Inferior parietal cortex (tissue), 1 donor: Measurements from ENCODE around the gene SDR39U1.
A peak's percentile ranks its signal among the peaks of the same experiment; 100 is the strongest.

ENCODE experiments used
- DNase-seq: peaks from one replicate; pipeline ENCODE4 v3.0.0-alpha.2; 2016; ENCODE audit errors: extremely low spot score

SDR39U1 gene

DNA sequence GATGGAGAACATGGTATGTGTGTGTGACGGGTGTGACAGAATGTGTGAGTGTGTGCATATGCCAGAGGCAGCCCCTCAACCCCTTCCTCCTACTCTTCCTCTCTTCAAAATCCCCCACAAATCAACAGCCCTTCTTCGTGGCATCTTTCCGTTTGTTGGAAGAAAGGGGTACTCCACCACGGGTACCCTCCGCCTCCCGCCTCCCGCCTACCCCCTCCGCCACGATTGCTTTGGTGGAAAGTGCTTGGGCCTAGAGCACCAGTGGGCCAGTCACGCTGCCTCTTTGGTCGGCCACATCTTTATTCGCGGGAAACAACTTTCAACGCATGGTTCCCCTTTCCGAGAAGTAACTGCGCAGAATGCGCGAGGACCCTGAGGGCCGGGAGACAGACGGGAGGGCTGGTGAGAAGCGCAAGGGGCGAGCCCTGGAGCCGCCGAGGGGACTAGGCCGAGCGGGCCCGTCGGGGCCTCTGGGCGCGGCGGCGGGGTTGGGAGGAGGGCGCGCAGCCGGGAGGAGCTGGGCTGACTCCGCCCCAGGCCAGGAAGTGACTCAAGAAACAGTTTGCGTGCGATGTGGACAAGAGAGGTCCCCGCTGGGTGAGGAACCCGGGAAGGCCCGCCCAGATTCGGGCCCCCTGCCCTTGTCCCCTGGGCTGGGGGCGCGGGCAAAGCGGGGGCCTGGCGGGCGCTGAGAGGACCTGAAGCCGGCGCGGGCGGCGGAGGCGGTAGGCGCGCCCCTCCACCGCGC is 13.0 kb downstream of the SDR39U1 start, which contains the start of the genes CBLN3 and KHNYN:
Gene CBLN3 (minus strand): TSS at position 274 of the 748 bp plus-strand sequence. CDS start 614 bp downstream, outside the sequence.
Gene KHNYN (plus strand): TSS at position 560 of the 748 bp plus-strand sequence. CDS start 777 bp downstream, outside the sequence.
- peak; percentile 74 for DNase-seq

DNA sequence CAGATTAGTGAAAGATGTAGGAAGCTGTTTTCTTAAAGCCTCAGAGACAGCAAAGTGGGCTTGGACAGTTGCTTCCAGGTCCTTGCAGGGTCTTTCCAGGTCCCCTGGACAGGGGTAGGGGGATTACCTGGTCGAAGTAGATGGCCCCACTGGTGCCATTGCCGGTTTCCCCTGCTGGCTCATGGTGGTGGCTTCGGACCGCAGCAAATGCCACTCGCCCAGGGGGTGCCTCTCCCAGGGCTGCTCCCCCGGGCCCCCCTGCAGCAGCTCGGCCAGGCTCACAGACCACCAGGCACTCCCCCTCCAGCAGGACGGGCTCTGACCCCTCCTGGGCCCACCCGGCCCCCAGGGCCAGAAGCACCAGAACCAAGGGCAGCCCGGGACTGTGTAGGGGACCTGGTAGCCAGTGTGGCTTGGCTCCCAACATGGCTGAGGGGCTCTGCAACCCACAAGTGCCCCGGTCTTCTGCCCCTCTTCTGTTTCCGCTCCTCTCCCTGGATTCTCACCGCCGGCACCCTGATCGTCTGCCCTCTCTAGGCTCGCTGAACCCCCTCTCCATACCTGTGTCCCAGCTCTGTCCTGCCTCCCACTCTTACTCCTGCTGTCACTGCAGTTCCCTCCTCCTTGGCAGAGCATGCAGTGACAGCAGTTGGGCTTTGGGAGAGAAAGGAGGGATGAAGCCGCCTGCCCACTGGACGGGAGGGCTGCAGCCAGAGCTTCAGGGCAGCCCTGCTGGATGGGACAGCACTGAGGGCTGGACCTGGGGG is 13.8 kb downstream of the SDR39U1 start:
- no peak for DNase-seq

- no peak for DNase-seq
These were observed 14.8 kb downstream of the SDR39U1 start for GRCh38 chr14:24427537-24428508.

GRCh38 chr14:24426912-24427536 is 15.6 kb downstream of the SDR39U1 start:
- no peak for DNase-seq

- no peak for DNase-seq
These were observed 16.2 kb downstream of the SDR39U1 start for GRCh38 chr14:24426150-24426911.

- peak; percentile 18 for DNase-seq
These were observed 16.9 kb downstream of the SDR39U1 start for GRCh38 chr14:24425704-24426103.

GRCh38 chr14:24422694-24423601 is 19.6 kb downstream of the SDR39U1 start:
- no peak for DNase-seq

DNA sequence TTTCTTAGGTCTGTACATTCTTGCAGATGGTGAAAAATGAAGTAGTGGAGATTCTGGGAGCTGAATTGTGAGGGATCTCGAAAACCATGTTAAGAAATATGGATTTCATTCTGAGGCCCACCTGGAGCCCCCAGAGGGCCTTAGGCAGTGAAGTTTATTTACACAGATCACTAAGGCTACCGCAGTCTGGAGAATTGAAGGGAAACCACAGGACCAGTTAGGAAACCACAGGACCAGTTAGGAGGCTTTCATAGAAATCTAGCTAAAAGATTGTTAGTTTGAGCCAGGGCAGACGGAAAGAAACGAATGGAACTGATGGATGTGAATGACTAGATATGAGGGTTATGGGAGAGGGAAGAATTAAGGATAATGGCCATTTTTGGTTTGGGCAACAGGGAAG is 20.3 kb downstream of the SDR39U1 start:
- DNase-seq = no peak

DNA sequence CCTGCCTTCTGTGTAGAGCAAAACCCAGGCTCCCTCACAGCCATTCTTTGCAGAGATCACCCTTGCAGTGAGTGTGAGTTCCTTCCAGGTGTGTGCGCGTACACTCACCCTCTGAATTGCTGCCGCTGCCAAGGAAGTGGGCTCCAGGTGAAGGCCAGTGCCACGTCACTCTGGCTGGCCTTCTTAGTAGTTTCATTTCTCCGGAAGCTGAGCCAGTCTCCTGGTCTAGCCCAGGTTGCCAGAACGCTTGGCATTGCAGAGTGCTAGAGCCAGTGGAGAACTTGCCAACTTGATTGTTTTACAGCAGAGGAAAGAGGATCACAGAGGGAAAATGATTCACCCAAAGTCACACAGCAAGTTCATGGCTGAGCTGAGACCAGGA is 24.1 kb downstream of the SDR39U1 start:
- no peak for DNase-seq

GRCh38 chr14:24417832-24418491 is 24.6 kb downstream of the SDR39U1 start:
- DNase-seq = no peak

GRCh38 chr14:24416932-24417619 is 25.5 kb downstream of the SDR39U1 start:
- DNase-seq = no peak

DNA sequence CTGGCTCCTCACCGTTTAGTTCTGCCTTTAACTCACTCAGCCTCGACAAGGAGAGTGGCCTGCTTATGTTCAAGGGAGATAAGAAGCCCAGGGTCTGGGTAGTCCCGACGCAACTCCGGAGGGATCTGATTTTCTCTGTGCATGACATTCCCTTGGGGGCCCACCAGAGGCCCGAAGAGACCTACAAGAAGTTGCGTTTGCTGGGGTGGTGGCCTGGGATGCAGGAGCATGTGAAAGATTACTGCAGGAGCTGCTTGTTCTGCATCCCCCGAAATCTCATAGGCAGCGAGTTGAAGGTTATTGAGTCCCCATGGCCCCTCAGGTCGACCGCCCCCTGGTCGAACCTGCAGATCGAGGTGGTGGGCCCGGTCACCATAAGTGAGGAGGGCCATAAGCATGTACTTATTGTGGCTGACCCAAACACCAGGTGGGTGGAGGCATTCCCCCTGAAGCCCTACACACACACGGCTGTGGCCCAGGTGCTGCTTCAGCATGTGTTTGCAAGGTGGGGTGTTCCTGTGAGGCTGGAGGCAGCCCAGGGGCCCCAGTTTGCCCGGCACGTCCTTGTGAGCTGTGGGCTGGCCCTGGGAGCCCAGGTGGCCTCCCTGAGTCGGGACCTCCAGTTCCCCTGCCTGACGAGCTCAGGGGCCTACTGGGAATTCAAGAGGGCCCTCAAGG is 26.2 kb downstream of the SDR39U1 start:
- no peak for DNase-seq

DNA sequence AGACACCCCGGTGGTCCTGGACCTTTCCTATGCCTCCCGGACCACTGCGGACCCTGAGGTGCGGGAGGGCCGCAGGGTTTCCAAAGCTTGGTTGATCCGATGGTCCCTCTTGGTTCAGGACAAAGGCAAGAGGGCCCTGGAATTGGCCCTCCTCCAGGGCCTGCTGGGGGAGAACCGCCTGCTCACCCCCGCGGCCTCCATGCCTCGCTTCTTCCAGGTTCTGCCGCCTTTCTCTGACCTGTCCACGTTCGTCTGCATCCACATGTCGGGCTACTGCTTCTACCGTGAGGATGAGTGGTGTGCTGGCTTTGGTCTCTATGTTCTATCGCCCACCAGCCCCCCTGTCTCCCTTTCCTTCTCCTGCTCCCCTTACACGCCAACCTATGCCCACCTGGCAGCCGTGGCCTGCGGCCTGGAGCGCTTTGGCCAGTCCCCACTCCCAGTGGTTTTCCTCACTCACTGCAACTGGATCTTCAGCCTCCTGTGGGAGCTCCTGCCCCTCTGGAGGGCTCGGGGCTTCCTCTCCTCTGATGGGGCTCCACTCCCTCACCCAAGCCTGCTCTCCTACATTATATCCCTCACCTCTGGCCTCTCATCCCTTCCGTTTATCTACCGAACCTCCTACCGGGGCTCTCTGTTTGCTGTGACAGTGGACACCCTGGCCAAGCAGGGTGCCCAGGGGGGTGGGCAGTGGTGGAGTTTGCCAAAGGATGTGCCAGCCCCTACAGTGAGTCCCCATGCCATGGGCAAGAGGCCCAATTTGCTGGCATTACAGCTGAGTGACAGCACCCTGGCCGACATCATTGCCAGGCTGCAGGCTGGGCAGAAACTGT is 26.9 kb downstream of the SDR39U1 start:
- DNase-seq = no peak

DNA sequence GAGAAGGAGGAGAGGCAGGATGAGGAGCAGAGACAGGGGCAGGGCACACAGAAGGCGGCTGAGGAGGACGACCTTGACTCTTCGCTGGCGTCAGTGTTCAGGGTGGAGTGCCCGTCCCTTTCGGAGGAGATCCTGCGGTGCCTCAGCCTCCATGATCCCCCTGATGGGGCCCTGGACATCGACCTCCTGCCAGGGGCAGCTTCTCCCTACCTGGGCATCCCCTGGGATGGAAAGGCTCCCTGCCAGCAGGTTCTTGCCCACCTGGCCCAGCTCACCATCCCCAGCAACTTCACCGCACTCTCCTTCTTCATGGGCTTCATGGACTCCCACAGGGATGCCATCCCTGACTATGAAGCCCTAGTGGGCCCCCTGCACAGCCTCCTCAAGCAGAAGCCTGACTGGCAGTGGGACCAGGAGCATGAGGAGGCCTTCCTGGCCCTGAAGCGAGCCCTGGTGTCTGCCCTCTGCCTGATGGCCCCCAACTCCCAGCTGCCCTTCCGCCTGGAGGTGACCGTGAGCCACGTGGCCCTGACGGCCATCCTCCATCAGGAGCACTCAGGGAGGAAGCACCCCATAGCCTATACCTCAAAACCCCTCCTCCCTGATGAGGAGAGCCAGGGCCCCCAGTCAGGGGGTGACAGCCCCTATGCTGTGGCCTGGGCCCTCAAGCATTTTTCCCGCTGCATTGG is 27.7 kb downstream of the SDR39U1 start:
- DNase-seq = no peak

GRCh38 chr14:24414077-24414476 is 28.5 kb downstream of the SDR39U1 start:
- no peak for DNase-seq
